ENCODE results near the gene PDE11A. TPM values are rescaled to one million over a fixed set of nuclear protein-coding genes. Genes with fewer than 3 reads are reported as not detected.

PDE11A gene
- total RNA-seq = 1 to 10 TPM; 1.8 to 1.9 TPM
- long read RNA-seq, partial matches to known transcripts = 0 of 1 reads
- long read RNA-seq, other reads (novel, unspliced or antisense) = 1 of 1 reads

GRCh38 chr2:178072383-178073301 is at the start of gene PDE11A:
Gene PDE11A, minus strand, starts transcription at chr2:178072777. Its CDS starts 340 bp downstream, at chr2:178072437.
- intact Hi-C loops (cut with DNase I, micrococcal nuclease) = no loop called here
- DNase-seq (peak; percentile 91 to 95), ATAC-seq (peak; percentile 98)

- intact Hi-C loops (cut with DNase I, micrococcal nuclease) = no loop called here
- DNase-seq (no peak), ATAC-seq (no peak)
Observed at GRCh38 chr2:178119179-178119922, 46.8 kb upstream of the PDE11A start.

- intact Hi-C loops (cut with DNase I, micrococcal nuclease) = no loop called here
- DNase-seq = no peak
- no peak for ATAC-seq
Observed at GRCh38 chr2:178117725-178118124, 45.1 kb upstream of the PDE11A start.

GRCh38 chr2:178115271-178115670 is 42.7 kb upstream of the PDE11A start:
- intact Hi-C loops (cut with DNase I, micrococcal nuclease) = no loop called here
- no peak for ATAC-seq
- DNase-seq = no peak

- ATAC-seq (no peak), DNase-seq (no peak)
- intact Hi-C loops (cut with DNase I, micrococcal nuclease) = no loop called here
Observed at GRCh38 chr2:178114462-178114861, 41.9 kb upstream of the PDE11A start.

- ATAC-seq (peak; percentile 98), DNase-seq (peak; percentile 92 to 95)
- intact Hi-C loops (cut with DNase I, micrococcal nuclease) = no loop called here
Observed at GRCh38 chr2:178112202-178113152, 39.9 kb upstream of the PDE11A start, which contains the start of gene RBM45. Gene RBM45, plus strand, starts transcription at chr2:178112437. Its CDS starts 110 bp downstream, at chr2:178112547.

- ATAC-seq (no peak), DNase-seq (no peak)
- intact Hi-C loops (cut with DNase I, micrococcal nuclease) = no loop called here
Observed at GRCh38 chr2:178111743-178112142, 39.2 kb upstream of the PDE11A start.

- DNase-seq (no peak), ATAC-seq (no peak)
- intact Hi-C loops (cut with DNase I, micrococcal nuclease) = no loop called here
Observed at GRCh38 chr2:178110681-178111080, 38.1 kb upstream of the PDE11A start.

- no peak for DNase-seq
- intact Hi-C loops (cut with DNase I, micrococcal nuclease) = no loop called here
- no peak for ATAC-seq
Observed at GRCh38 chr2:178109813-178110212, 37.2 kb upstream of the PDE11A start.

GRCh38 chr2:178108176-178108575 is 35.6 kb upstream of the PDE11A start:
- intact Hi-C loops (cut with DNase I, micrococcal nuclease) = no loop called here

GRCh38 chr2:178106053-178106452 is 33.5 kb upstream of the PDE11A start:
- intact Hi-C loops (cut with DNase I, micrococcal nuclease) = no loop called here
- ATAC-seq = no peak
- DNase-seq = no peak

More at GRCh38 chr2:178108176-178108575, 35.6 kb upstream of the PDE11A start:
- DNase-seq (no peak), ATAC-seq (no peak)

- intact Hi-C loops (cut with DNase I, micrococcal nuclease) = no loop called here
- peak; percentile 78 for ATAC-seq
- DNase-seq = peak in 1 of 2 donors; percentile 26
Observed at GRCh38 chr2:178105566-178105965, 33.0 kb upstream of the PDE11A start.

- ATAC-seq = no peak
- DNase-seq = no peak
- intact Hi-C loops (cut with DNase I, micrococcal nuclease) = no loop called here
Observed at GRCh38 chr2:178101321-178102079, 28.9 kb upstream of the PDE11A start.

GRCh38 chr2:178093471-178093870 is 20.9 kb upstream of the PDE11A start:
- no peak for ATAC-seq
- no peak for DNase-seq
- intact Hi-C loops (cut with DNase I, micrococcal nuclease) = no loop called here

GRCh38 chr2:178088774-178089270 is 16.2 kb upstream of the PDE11A start:
- DNase-seq (no peak), ATAC-seq (peak; percentile 99)
- intact Hi-C loops (cut with DNase I, micrococcal nuclease) = no loop called here

- no peak for ATAC-seq
- intact Hi-C loops (cut with DNase I, micrococcal nuclease) = no loop called here
- no peak for DNase-seq
Observed at GRCh38 chr2:178084273-178084672, 11.7 kb upstream of the PDE11A start.

- intact Hi-C loops (cut with DNase I, micrococcal nuclease) = no loop called here
- ATAC-seq (no peak), DNase-seq (no peak)
Observed at GRCh38 chr2:178082408-178083045, 9.9 kb upstream of the PDE11A start.
